Astrocyte of the cerebellum (primary cell): ENCODE measurements around the gene NOTCH4.

ENCODE experiments used
- DNase-seq: peaks from one replicate; pipeline ENCODE4 v3.0.0-alpha.2; 2011; ENCODE audit warnings: low read depth
- H3K4me3 ChIP-seq: 2 replicates; pipeline ENCODE4 v1.5.1; 2011; ENCODE audit warnings: mild to moderate bottlenecking, low read depth, low read length, moderate library complexity
- CTCF ChIP-seq: IDR thresholded peaks from 2 replicates; pipeline ENCODE4 v1.5.1; 2012; ENCODE audit warnings: low read length, low read depth, moderate library complexity, mild to moderate bottlenecking; ENCODE audit errors: missing control alignments
- in situ Hi-C: cut with HindIII; loops from 2 replicates; pipeline ENCODE4 v1.10.0; 2017; ENCODE audit warnings: low sequenced_read_pairs

NOTCH4 gene

GRCh38 chr6:32168807-32169591 is 54.9 kb downstream of the NOTCH4 start:
- no peak for DNase-seq
- no peak for TF ChIP-seq CTCF
- no peak overlapping the region for H3K4me3 ChIP-seq
- in situ Hi-C loops, result no loop called here

GRCh38 chr6:32168350-32168749 is 55.5 kb downstream of the NOTCH4 start:
- in situ Hi-C loops, result no loop called here
- DNase-seq, result no peak
- H3K4me3 ChIP-seq, result no peak overlapping the region
- TF ChIP-seq CTCF, result no peak

GRCh38 chr6:32167761-32168262 is 56.1 kb downstream of the NOTCH4 start:
- in situ Hi-C loops, result no loop called here
- no peak overlapping the region for H3K4me3 ChIP-seq
- no peak for TF ChIP-seq CTCF
- no peak for DNase-seq

GRCh38 chr6:32167154-32167760 is 56.6 kb downstream of the NOTCH4 start:
- no peak for TF ChIP-seq CTCF
- H3K4me3 ChIP-seq, result no peak overlapping the region
- in situ Hi-C loops, result no loop called here
- DNase-seq, result no peak

DNA sequence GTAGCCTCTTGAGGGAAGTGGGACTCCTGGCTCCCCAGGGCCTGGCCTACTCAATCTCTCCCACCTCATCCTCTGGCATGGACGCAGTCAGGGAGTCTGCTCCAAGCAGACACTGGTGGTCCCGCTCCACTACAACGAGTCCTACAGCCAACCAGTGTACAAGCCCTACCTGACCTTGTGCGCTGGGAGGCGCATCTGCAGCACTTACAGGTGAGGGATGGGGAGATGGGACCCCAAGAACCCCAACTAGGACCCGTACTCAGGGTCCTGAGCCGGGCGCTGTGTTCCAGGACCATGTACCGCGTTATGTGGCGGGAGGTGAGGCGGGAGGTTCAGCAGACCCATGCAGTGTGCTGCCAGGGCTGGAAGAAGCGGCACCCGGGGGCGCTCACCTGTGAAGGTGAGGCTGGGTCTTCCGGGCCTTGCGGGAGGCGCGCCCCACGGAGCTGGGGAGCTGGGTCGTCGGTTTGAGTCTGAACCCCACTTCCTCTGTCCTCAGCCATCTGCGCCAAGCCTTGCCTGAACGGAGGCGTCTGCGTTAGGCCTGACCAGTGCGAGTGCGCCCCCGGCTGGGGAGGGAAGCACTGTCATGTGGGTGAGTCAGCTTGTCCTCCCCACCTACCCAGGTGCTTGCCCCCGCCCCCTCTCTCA is 57.3 kb downstream of the NOTCH4 start:
- in situ Hi-C loops, result no loop called here
- H3K4me3 ChIP-seq, result no peak overlapping the region
- TF ChIP-seq CTCF, result no peak
- DNase-seq, result no peak

DNA sequence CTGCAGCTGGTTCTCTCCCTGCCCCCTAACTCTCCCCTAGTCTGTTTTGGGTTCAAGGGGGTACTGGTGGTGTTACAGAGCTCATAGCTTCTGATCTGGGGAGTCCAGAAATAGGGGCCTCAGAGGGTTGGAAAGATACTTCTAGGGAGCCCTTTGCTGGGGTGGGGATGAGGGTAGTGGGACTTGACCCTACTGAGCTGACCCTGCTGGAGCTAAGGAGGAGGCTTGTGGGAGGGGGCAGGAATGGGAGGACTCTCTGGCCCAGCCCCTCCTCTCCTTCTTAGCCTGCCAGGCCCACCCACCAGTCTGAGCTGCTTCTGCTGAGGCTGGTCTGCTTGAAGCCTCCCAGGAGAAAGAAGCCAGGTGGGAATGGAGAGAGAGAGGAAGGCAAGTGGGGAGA is 59.6 kb downstream of the NOTCH4 start, which contains the start of gene EGFL8:
Gene EGFL8 (plus strand): TSS at position 301 of the 400 bp plus-strand sequence. CDS start 1,571 bp downstream, outside the sequence.
- in situ Hi-C loops, result no loop called here
- no peak for TF ChIP-seq CTCF

More for the DNA sequence above, 59.6 kb downstream of the NOTCH4 start, which contains the start of gene EGFL8:
- DNase-seq, result no peak
- H3K4me3 ChIP-seq, result no peak within 1 kb of the TSS
